Suprapubic skin (tissue), 4 donors: ENCODE measurements around the gene ARMH3. TPM values are rescaled to one million over a fixed set of nuclear protein-coding genes. Genes with fewer than 3 reads are reported as not detected.

Source experiments
- DNase-seq, 2 donors: peaks; one replicate each; pipeline ENCODE4 v3.0.0-alpha.2; 2019; ENCODE audit warnings: low spot score in 2 of 2
- H3K27ac ChIP-seq: fragments of 200-600 bp; sonication (generic); one replicate; pipeline ENCODE4 v1.5.1; 2019
- H3K27me3 ChIP-seq: fragments of 200-600 bp; sonication (generic); one replicate; pipeline ENCODE4 v1.5.1; 2019
- H3K36me3 ChIP-seq: fragments of 200-600 bp; sonication (generic); one replicate; pipeline ENCODE4 v1.5.1; 2019
- H3K4me1 ChIP-seq: fragments of 200-600 bp; sonication (generic); one replicate; pipeline ENCODE4 v1.5.1; 2019
- H3K4me3 ChIP-seq: fragments of 200-600 bp; sonication (generic); one replicate; pipeline ENCODE4 v1.5.1; 2019; ENCODE audit warnings: mild to moderate bottlenecking
- H3K9me3 ChIP-seq: fragments of 200-600 bp; sonication (generic); one replicate; pipeline ENCODE4 v1.5.1; 2019
- CTCF ChIP-seq, 2 donors: fragments of 200-600 bp in 1 of 2; fragments of 450-650 bp in 1 of 2; sonication (generic) in 1 of 2; IDR thresholded peaks; one replicate each; pipeline ENCODE4 v1.5.1; 2016 to 2019; ENCODE audit warnings: antibody characterized with exemption in 2 of 2, mild to moderate bottlenecking in 1 of 2, moderate library complexity in 1 of 2
- EP300 ChIP-seq: sonication (generic); formaldehyde crosslinking; IDR thresholded peaks from one replicate; pipeline ENCODE4 v1.6.1; 2017; ENCODE audit warnings: antibody characterized with exemption
- POLR2A ChIP-seq, 2 donors: fragments of 450-650 bp; IDR thresholded peaks; one replicate each; pipeline ENCODE4 v1.6.1; 2017; ENCODE audit warnings: antibody characterized with exemption in 2 of 2, mild to moderate bottlenecking in 2 of 2, moderate library complexity in 2 of 2
- POLR2AphosphoS5 ChIP-seq, 3 donors: sonication (generic); formaldehyde crosslinking; IDR thresholded peaks; one replicate each; pipeline ENCODE4 v1.6.1; 2017; ENCODE audit warnings: antibody characterized with exemption in 3 of 3
- WGBS: methylation state at CpG from one replicate; pipeline ENCODE4 v1.1.5; 2018; 5-methylcytosine and 5-hydroxymethylcytosine counted together
- total RNA-seq, 4 donors: library from RNA; depleted of rRNA; stranded (reverse); fragments of >200 nt; gene quantifications; one replicate each; pipeline ENCODE4 v1.1.0, GENCODE V29; 2016

Gene ARMH3
- total RNA-seq, 4 donors from 2014 or later: 12.1 to 25.7 (median 20.4) TPM

GRCh38 chr10:101968940-101969321 is 87.0 kb downstream of the ARMH3 start:
- TF ChIP-seq CTCF (IDR thresholded peaks at IDR 0.05) (no peak), POLR2A (IDR thresholded peaks at IDR 0.05) (no peak), EP300 (no peak), POLR2AphosphoS5 (IDR thresholded peaks at IDR 0.05) (no peak)
- no peaks in the 10 kb centered on the region for H3K27me3 ChIP-seq
- H3K4me1 ChIP-seq: no peaks in the 10 kb centered on the region
- no peak for DNase-seq
- no peaks in the 10 kb centered on the region for H3K9me3 ChIP-seq
- H3K36me3 ChIP-seq: peaks cover 39% of the 10 kb centered on the region
- 85% methylated on average over 1 of the region's 1 CpG for WGBS
- H3K27ac ChIP-seq: no peak overlapping the region
- no peak overlapping the region for H3K4me3 ChIP-seq

- DNase-seq: no peak
- TF ChIP-seq POLR2A (IDR thresholded peaks at IDR 0.05) (no peak), CTCF (IDR thresholded peaks at IDR 0.05) (no peak), EP300 (no peak), POLR2AphosphoS5 (IDR thresholded peaks at IDR 0.05) (no peak)
- WGBS: 73% methylated on average over 2 of the region's 2 CpGs
- H3K4me3 ChIP-seq: no peak overlapping the region
- H3K36me3 ChIP-seq: peaks cover 39% of the 10 kb centered on the region
- no peaks in the 10 kb centered on the region for H3K4me1 ChIP-seq
- H3K27me3 ChIP-seq: no peaks in the 10 kb centered on the region
- H3K27ac ChIP-seq: no peak overlapping the region
- H3K9me3 ChIP-seq: no peaks in the 10 kb centered on the region
These were observed 87.6 kb downstream of the ARMH3 start for GRCh38 chr10:101968286-101968939.

GRCh38 chr10:101967713-101968112 is 88.3 kb downstream of the ARMH3 start:
- peaks cover 36% of the 10 kb centered on the region for H3K36me3 ChIP-seq
- WGBS: 87% methylated on average over 3 of the region's 3 CpGs
- no peak overlapping the region for H3K4me3 ChIP-seq
- H3K27me3 ChIP-seq: no peaks in the 10 kb centered on the region
- H3K9me3 ChIP-seq: no peaks in the 10 kb centered on the region
- no peak overlapping the region for H3K27ac ChIP-seq
- DNase-seq: no peak
- no peak for TF ChIP-seq CTCF (IDR thresholded peaks at IDR 0.05)
- no peaks in the 10 kb centered on the region for H3K4me1 ChIP-seq

GRCh38 chr10:101967119-101967518 is 88.9 kb downstream of the ARMH3 start:
- no peak for DNase-seq
- Histone ChIP-seq H3K27ac (no peak overlapping the region), H3K9me3 (no peaks in the 10 kb centered on the region), H3K36me3 (peaks cover 31% of the 10 kb centered on the region), H3K27me3 (no peaks in the 10 kb centered on the region), H3K4me1 (no peaks in the 10 kb centered on the region), H3K4me3 (no peak overlapping the region)
- no peak for TF ChIP-seq EP300
- 87% methylated on average over 2 of the region's 2 CpGs for WGBS

GRCh38 chr10:101965075-101965765 is 90.8 kb downstream of the ARMH3 start:
- Histone ChIP-seq H3K4me1 (no peaks in the 10 kb centered on the region), H3K27me3 (no peaks in the 10 kb centered on the region), H3K27ac (no peak overlapping the region), H3K4me3 (no peak overlapping the region), H3K36me3 (peaks cover 22% of the 10 kb centered on the region), H3K9me3 (no peaks in the 10 kb centered on the region)
- no peak for TF ChIP-seq POLR2A (IDR thresholded peaks at IDR 0.05)
- TF ChIP-seq POLR2AphosphoS5 (IDR thresholded peaks at IDR 0.05): no peak
- no peak for TF ChIP-seq CTCF (IDR thresholded peaks at IDR 0.05)
- TF ChIP-seq EP300: no peak
- WGBS: 64% methylated on average over 3 of the region's 3 CpGs
- no peak for DNase-seq
